Trophoblast cell (in vitro differentiated cells and primary cell): Measurements from ENCODE around the gene SELL.
A peak's percentile ranks its signal among the peaks of the same experiment; 100 is the strongest.
"Not testable (repeated sequence)": the region's sequence is repeated elsewhere in the genome, so short reads cannot be mapped to it uniquely, and the experiment has no call there.

Experiments used
- DNase-seq, 2 donors: peaks; one replicate each; pipeline ENCODE4 v3.0.0-alpha.2; 2016
- H2AFZ ChIP-seq: 2 replicates; pipeline ENCODE4 v1.6.1; 2013; ENCODE audit warnings: low read length, moderate library complexity, mild to moderate bottlenecking; ENCODE audit not compliant: insufficient read depth, poor library complexity
- H2AK5ac ChIP-seq: 2 replicates; pipeline ENCODE4 v1.6.1; 2013; ENCODE audit warnings: mild to moderate bottlenecking, low read length
- H2BK120ac ChIP-seq: 2 replicates; pipeline ENCODE4 v1.6.1; 2013; ENCODE audit warnings: low read length, mild to moderate bottlenecking, moderate library complexity; ENCODE audit not compliant: insufficient read depth, poor library complexity
- H2BK12ac ChIP-seq: 2 replicates; pipeline ENCODE4 v1.6.1; 2013; ENCODE audit warnings: mild to moderate bottlenecking, low read length, moderate library complexity
- H2BK5ac ChIP-seq: 2 replicates; pipeline ENCODE4 v1.6.1; 2013; ENCODE audit warnings: low read length, low read depth, moderate library complexity, mild to moderate bottlenecking; ENCODE audit not compliant: poor library complexity
- H3K14ac ChIP-seq: 2 replicates; pipeline ENCODE4 v1.6.1; 2013; ENCODE audit warnings: mild to moderate bottlenecking, low read length
- H3K18ac ChIP-seq: 2 replicates; pipeline ENCODE4 v1.6.1; 2013; ENCODE audit warnings: mild to moderate bottlenecking, low read length
- H3K23ac ChIP-seq: 2 replicates; pipeline ENCODE4 v1.6.1; 2013; ENCODE audit warnings: low read length
- H3K27ac ChIP-seq: 2 replicates; pipeline ENCODE4 v1.5.1; 2013; ENCODE audit warnings: low read depth, mild to moderate bottlenecking, inconsistent platforms, low read length, moderate library complexity
- H3K27me3 ChIP-seq: 2 replicates; pipeline ENCODE4 v1.6.1; 2013; ENCODE audit warnings: inconsistent platforms, mild to moderate bottlenecking, low read length, moderate library complexity; ENCODE audit not compliant: insufficient read depth
- H3K36me3 ChIP-seq, 2 experiments: 1 replicate in 1 of 2; 2 replicates in 1 of 2; pipeline ENCODE4 v1.6.1; 2013; ENCODE audit warnings: low read length in 2 of 2, mild to moderate bottlenecking in 2 of 2, moderate library complexity in 1 of 2; ENCODE audit not compliant: insufficient read depth in 2 of 2, control insufficient read depth in 1 of 2
- H3K4ac ChIP-seq: 2 replicates; pipeline ENCODE4 v1.6.1; 2013; ENCODE audit warnings: low read depth, mild to moderate bottlenecking, low read length, moderate library complexity
- H3K4me1 ChIP-seq, 2 experiments: 1 replicate in 1 of 2; 2 replicates in 1 of 2; pipeline ENCODE4 v1.6.1; 2013; ENCODE audit warnings: low read length in 2 of 2, mild to moderate bottlenecking in 2 of 2, moderate library complexity in 1 of 2; ENCODE audit not compliant: insufficient read depth in 2 of 2, control insufficient read depth in 1 of 2
- H3K4me2 ChIP-seq: 2 replicates; pipeline ENCODE4 v1.6.1; 2013; ENCODE audit warnings: inconsistent platforms, mild to moderate bottlenecking, low read length, moderate library complexity
- H3K4me3 ChIP-seq: 2 replicates; pipeline ENCODE4 v1.5.1; 2013; ENCODE audit warnings: mild to moderate bottlenecking, low read depth, low read length, inconsistent platforms
- H3K79me1 ChIP-seq: one replicate; pipeline ENCODE4 v1.6.1; 2013; ENCODE audit warnings: low read length
- H3K79me2 ChIP-seq: 2 replicates; pipeline ENCODE4 v1.6.1; 2013; ENCODE audit warnings: low read length, mild to moderate bottlenecking; ENCODE audit not compliant: control insufficient read depth, insufficient read depth, poor library complexity
- H3K9ac ChIP-seq: 2 replicates; pipeline ENCODE4 v1.6.1; 2013; ENCODE audit warnings: mild to moderate bottlenecking, low read length
- H3K9me3 ChIP-seq: 2 replicates; pipeline ENCODE4 v1.6.1; 2013; ENCODE audit warnings: low read depth, mild to moderate bottlenecking, control low read depth, inconsistent platforms, low read length; ENCODE audit not compliant: insufficient read depth
- H4K12ac ChIP-seq: 2 replicates; pipeline ENCODE4 v1.6.1; 2013; ENCODE audit warnings: low read depth, mild to moderate bottlenecking, low read length, moderate library complexity
- H4K8ac ChIP-seq: 2 replicates; pipeline ENCODE4 v1.6.1; 2013; ENCODE audit warnings: low read depth, mild to moderate bottlenecking, low read length, moderate library complexity
- H4K91ac ChIP-seq: one replicate; pipeline ENCODE4 v1.6.1; 2013; ENCODE audit warnings: low read depth, mild to moderate bottlenecking, low read length, moderate library complexity
- WGBS: extraction: QIAGEN DNeasy Blood & Tissue Kit; methylation state at CpG from one replicate; pipeline ENCODE4 v1.1.7; 2013; ENCODE audit warnings: missing lambda C conversion rate; ENCODE audit not compliant: insufficient read length, insufficient coverage; ENCODE audit errors: extremely low coverage; 5-methylcytosine and 5-hydroxymethylcytosine counted together

SELL gene

DNA sequence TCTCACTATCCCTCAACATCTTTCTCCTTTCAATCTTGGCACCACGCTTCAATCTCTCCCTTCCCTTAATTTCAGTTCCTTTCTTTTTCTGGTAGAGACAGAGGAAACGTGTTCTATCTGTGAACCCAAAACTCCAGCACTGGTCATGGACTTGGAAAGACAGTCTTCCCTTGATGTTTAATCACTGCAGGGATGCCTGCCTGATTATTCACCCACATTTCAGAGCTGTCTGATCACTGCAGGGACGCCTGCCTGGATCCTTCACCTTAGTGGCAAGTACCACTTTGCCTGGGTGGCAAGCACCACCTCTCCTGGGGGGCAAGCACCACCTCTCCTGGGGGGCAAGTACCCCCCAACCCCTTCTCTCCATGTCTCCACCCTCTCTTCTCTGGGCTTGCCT is 27.8 kb downstream of the SELL start:
- Histone ChIP-seq H3K36me3 (no peaks in the 10 kb centered on the region), H4K8ac (no peak overlapping the region), H3K4me2 (no peak overlapping the region), H3K27me3 (no peaks in the 10 kb centered on the region), H3K18ac (no peak overlapping the region), H2AFZ (no peak overlapping the region), H3K9me3 (no peaks in the 10 kb centered on the region), H3K4me3 (no peak overlapping the region), H2BK120ac (no peak overlapping the region), H3K23ac (no peak overlapping the region), H3K4ac (no peak overlapping the region), H3K27ac (no peak overlapping the region), H3K14ac (no peak overlapping the region), H3K79me1 (no peaks in the 10 kb centered on the region), H2AK5ac (no peak overlapping the region), H3K79me2 (no peaks in the 10 kb centered on the region), H3K9ac (no peak overlapping the region), H2BK12ac (no peak overlapping the region), H3K4me1 (peaks cover 0 to 2% of the 10 kb centered on the region in 2 experiments), H4K91ac (no peak overlapping the region), H2BK5ac (no peak overlapping the region), H4K12ac (no peak overlapping the region)
- DNase-seq, result no peak
- WGBS, result no CpG with 5 or more reads among the region's 3 CpGs

DNA sequence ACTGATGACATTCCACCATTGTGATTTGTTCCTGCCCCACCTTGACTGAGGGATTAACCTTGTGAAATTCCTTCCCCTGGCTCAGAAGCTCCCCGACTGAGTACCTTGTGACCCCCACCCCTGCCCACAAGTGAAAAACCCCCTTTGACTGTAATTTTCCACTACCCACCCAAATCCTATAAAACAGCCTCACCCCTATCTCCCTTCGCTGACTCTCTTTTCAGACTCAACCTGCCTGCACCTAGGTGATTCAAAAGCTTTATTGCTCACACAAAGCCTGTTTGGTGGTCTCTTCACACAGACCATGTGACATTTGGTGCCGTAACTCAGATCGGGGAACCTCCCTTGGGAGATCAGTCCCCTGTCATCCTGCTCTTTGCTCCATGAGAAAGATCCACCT is 28.3 kb downstream of the SELL start:
- H3K27ac ChIP-seq, H4K91ac ChIP-seq, H4K8ac ChIP-seq, DNase-seq, H3K36me3 ChIP-seq, H2AFZ ChIP-seq, H2BK5ac ChIP-seq, H3K4me1 ChIP-seq, H2AK5ac ChIP-seq, H4K12ac ChIP-seq, H3K27me3 ChIP-seq, H3K9ac ChIP-seq, H3K14ac ChIP-seq, H3K79me2 ChIP-seq, H3K9me3 ChIP-seq, H3K23ac ChIP-seq, H2BK12ac ChIP-seq, H3K4me3 ChIP-seq, H3K4me2 ChIP-seq, H3K4ac ChIP-seq, H3K18ac ChIP-seq, H2BK120ac ChIP-seq, H3K79me1 ChIP-seq: not testable (repeated sequence)
- WGBS, result no CpG with 5 or more reads among the region's 4 CpGs

DNA sequence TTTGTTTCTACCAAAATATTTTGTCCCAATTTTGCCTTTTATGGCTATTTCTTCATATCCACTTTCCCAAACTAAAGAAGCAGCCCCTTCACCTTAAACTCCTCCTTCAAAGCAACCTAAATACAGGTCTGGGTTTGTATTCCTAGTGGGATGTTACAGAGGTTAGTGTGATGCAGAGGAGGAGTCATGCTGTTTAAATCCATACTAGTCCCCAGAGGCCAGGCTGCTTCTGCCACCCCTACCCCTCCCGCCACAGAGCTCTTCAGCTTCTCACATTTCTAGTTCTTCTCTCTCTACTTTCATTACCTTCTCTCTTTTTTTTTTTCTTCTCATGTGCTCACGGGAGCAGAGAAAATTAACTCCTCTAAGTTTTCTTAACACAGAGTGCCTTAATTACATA is 29.3 kb downstream of the SELL start:
- DNase-seq, result no peak
- Histone ChIP-seq H3K79me2 (no peaks in the 10 kb centered on the region), H3K18ac (no peak overlapping the region), H3K4me3 (no peak overlapping the region), H2AK5ac (no peak overlapping the region), H3K79me1 (no peaks in the 10 kb centered on the region), H3K4ac (no peak overlapping the region), H3K27ac (no peak overlapping the region), H4K91ac (no peak overlapping the region), H3K23ac (no peak overlapping the region), H4K8ac (no peak overlapping the region), H3K4me1 (peaks cover 0 to 2% of the 10 kb centered on the region in 2 experiments), H2BK12ac (no peak overlapping the region), H3K36me3 (no peaks in the 10 kb centered on the region), H4K12ac (no peak overlapping the region), H3K9ac (no peak overlapping the region), H3K27me3 (no peaks in the 10 kb centered on the region), H3K14ac (no peak overlapping the region), H2BK120ac (no peak overlapping the region), H2AFZ (no peak overlapping the region), H3K4me2 (no peak overlapping the region), H3K9me3 (no peaks in the 10 kb centered on the region), H2BK5ac (no peak overlapping the region)
- no CpG with 5 or more reads among the region's 2 CpGs for WGBS

DNA sequence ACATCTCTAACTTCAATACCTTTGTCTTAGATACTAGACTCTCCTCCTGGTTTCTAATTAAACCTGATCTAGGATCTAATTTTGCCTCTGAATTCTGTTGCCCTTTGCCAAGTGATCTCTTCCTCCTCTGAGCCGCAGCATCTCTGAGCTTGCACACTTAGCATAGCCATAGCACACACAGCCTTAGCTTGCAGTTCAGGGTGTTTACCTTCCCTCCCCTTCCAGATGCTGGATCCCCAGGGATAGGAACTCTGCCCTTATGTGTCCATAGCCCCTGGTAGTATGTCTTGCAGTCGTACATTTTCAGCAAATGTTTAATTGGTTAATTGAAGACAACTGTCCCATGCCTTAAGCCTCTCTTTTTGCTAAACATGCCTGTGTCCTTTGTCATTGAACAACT is 30.3 kb downstream of the SELL start:
- no peak overlapping the region for H3K18ac ChIP-seq
- no peaks in the 10 kb centered on the region for H3K9me3 ChIP-seq
- no peak overlapping the region for H4K8ac ChIP-seq
- H4K91ac ChIP-seq, result no peak overlapping the region
- no peak overlapping the region for H2AFZ ChIP-seq
- no peak overlapping the region for H3K4me2 ChIP-seq
- H3K27ac ChIP-seq, result no peak overlapping the region
- H2BK12ac ChIP-seq, result no peak overlapping the region
- no peak overlapping the region for H3K9ac ChIP-seq
- H3K23ac ChIP-seq, result no peak overlapping the region
- H4K12ac ChIP-seq, result no peak overlapping the region
- H3K4me3 ChIP-seq, result no peak overlapping the region
- no peak overlapping the region for H2BK5ac ChIP-seq
- peak in 1 of 2 donors; percentile 25 for DNase-seq
- no peaks in the 10 kb centered on the region for H3K79me1 ChIP-seq
- WGBS, result no CpG with 5 or more reads among the region's 2 CpGs
- H3K27me3 ChIP-seq, result no peaks in the 10 kb centered on the region
- no peak overlapping the region for H2AK5ac ChIP-seq
- no peaks in the 10 kb centered on the region for H3K79me2 ChIP-seq
- H3K14ac ChIP-seq, result no peak overlapping the region
- peaks cover 0 to 2% of the 10 kb centered on the region in 2 experiments for H3K4me1 ChIP-seq
- no peaks in the 10 kb centered on the region for H3K36me3 ChIP-seq
- H3K4ac ChIP-seq, result no peak overlapping the region
- H2BK120ac ChIP-seq, result no peak overlapping the region
